Coronary artery (tissue), 2 donors: ENCODE measurements around the gene TMC7.
"Not testable (repeated sequence)": the region's sequence is repeated elsewhere in the genome, so short reads cannot be mapped to it uniquely, and the experiment has no call there.

Experiments
- DNase-seq: peaks from one replicate; pipeline ENCODE4 v3.0.0-alpha.2; 2017; ENCODE audit warnings: low spot score
- H3K27ac ChIP-seq, 2 donors: fragments of 200-600 bp; sonication (generic); one replicate each; pipeline ENCODE4 v1.5.1; 2016 to 2019
- H3K4me3 ChIP-seq: fragments of 200-600 bp; sonication (generic); 2 replicates; pipeline ENCODE4 v1.5.1; 2016; ENCODE audit warnings: mild to moderate bottlenecking, moderate library complexity
- CTCF ChIP-seq: fragments of 200-600 bp; sonication (generic); IDR thresholded peaks from one replicate; pipeline ENCODE4 v1.5.1; 2019; ENCODE audit warnings: antibody characterized with exemption

Gene TMC7

GRCh38 chr16:18979936-18980335, 3.8 kb upstream of the TMC7 start:
- no peak for DNase-seq

DNA sequence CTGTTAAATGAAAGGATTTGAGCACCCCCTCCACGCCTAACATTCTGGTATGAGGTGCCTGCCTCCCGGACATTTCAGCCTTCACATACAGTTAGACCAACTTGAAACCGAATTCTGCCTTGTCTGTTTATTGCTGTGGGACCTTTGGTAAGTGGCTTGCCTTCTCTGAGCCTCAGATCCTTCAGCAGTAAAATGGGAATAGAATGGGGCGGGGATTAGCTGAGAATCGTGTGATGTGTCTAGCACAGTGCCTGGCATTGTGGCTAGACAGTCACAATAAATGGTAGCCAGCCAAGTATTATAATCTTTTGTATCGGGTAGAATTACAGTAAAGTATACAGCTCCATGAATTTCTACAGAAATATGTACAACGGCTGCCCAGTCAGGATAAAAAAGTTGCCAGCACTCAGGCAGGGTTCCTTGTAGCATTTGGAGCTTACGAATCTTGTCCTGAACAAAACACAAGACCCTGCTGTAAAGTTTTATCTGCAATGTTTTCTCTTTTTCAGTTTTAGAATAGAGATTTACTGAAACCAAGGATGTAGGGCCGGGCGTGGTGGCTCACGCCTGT, 786 bp downstream of the TMC7 start:
- Histone ChIP-seq H3K4me3 (peak overlapping the region; percentile 72), H3K27ac (peak overlapping the region in 1 of 2 donors; percentile 68)
- TF ChIP-seq CTCF: no peak
- DNase-seq: no peak

More at GRCh38 chr16:18979936-18980335, 3.8 kb upstream of the TMC7 start:
- H3K4me3 ChIP-seq: no peak overlapping the region
- no peak overlapping the region for H3K27ac ChIP-seq
- TF ChIP-seq CTCF: no peak

DNA sequence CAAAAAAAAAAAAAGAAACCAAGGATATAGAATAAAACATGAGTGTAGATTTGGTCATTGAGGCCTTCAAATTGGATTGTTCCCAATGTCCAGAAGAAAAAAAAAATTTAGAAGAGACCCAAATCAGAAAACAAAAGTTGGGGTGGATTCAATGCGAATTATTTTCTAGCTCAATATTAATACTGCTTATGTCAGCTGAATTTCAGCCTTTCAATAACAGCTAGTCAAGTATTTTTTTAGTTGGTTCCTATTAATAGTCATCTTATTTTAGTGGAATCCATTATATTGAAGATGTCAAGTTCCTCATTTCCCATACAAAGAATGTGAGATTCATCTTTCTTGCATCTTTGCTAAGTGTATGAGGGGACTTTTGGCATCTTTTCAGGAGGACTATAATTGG, 1.5 kb downstream of the TMC7 start:
- not testable (repeated sequence) for H3K27ac ChIP-seq, H3K4me3 ChIP-seq, DNase-seq

GRCh38 chr16:18991731-18992130, 8.0 kb downstream of the TMC7 start:
- DNase-seq, H3K4me3 ChIP-seq, H3K27ac ChIP-seq: not testable (repeated sequence)

DNA sequence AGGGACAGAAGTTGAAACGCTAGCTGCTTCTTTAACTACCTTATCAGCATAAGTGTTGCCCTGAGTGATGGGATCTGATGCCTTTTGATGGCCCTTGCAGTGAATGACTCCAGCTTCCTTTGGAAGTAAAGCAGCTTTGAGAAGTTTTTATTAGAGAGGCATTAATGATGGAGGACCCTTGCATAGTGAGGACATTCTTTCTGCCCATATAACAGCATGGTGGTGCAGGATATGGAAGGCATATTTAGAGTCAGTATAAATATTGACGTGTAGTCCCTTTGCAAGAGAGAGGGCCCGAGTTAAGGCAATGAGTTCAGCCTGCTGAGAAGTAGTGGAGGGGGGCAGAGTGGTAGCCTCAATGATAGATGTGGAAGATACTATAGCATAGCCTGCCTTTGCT, 9.8 kb downstream of the TMC7 start:
- not testable (repeated sequence) for H3K4me3 ChIP-seq, DNase-seq, H3K27ac ChIP-seq

DNA sequence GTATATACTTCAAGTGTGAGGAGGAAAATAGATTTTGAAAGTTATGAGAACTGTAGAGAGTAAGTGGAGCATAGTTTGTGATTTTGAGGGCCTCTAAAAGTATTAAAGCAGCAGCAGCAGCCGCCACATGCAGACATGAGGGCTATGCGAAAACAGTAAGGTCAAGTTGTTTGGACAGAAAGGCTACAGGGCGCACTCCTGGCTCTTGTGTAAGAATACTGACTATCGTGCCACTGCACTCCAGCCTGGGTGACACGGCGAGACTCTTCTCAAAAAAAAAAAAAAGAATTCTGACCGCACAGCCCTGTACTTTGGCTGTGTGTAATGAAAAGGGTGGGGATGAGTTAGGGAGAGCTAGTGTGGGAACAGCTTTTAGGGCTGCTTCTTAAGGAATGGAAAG, 10.4 kb downstream of the TMC7 start:
- not testable (repeated sequence) for DNase-seq, H3K4me3 ChIP-seq, H3K27ac ChIP-seq

- not testable (repeated sequence) for H3K27ac ChIP-seq, H3K4me3 ChIP-seq, DNase-seq
Observed at GRCh38 chr16:18995406-18995805, 11.7 kb downstream of the TMC7 start.

GRCh38 chr16:18996536-18996935, 12.8 kb downstream of the TMC7 start:
- not testable (repeated sequence) for DNase-seq, H3K4me3 ChIP-seq, H3K27ac ChIP-seq

DNA sequence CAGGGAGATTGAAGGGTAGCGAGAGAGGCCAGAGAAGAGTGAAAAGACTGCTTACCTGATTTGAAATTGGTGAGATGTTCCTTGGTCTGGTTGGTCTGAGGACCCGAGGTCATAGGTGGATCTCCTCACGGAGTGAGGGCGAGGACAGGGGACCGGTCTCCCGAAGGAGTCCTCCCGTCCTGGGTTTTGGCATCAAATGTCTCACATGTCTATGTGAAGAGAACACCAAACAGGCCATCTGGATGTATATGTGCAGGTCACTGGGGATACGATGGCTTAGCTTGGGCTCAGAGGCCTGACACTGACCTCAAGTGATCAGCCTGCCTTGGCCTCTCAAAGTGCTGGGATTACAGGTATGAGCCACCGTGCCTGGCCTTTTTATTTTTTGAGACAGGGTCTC, 13.3 kb downstream of the TMC7 start:
- H3K27ac ChIP-seq, DNase-seq, H3K4me3 ChIP-seq: not testable (repeated sequence)

DNA sequence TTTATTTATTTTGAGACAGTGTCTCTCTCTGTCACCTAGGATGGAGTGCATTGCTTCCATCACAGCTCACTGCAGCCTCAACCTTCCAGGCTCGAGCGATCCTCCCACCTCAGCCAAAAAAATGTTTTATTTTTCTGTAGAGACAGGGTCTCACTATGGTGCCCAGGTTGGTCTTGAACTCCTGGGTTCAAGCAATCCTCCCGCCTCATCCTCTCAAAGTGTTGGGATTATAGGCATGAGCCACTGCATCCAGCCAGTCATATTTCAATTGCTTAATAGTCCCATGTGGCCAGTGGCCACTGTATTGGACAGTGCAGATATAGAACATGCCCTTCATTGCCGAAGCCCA, 15.3 kb downstream of the TMC7 start:
- no peak overlapping the region for H3K4me3 ChIP-seq
- TF ChIP-seq CTCF: no peak
- no peak for DNase-seq
- H3K27ac ChIP-seq: peak overlapping the region in 1 of 2 donors; percentile 35

DNA sequence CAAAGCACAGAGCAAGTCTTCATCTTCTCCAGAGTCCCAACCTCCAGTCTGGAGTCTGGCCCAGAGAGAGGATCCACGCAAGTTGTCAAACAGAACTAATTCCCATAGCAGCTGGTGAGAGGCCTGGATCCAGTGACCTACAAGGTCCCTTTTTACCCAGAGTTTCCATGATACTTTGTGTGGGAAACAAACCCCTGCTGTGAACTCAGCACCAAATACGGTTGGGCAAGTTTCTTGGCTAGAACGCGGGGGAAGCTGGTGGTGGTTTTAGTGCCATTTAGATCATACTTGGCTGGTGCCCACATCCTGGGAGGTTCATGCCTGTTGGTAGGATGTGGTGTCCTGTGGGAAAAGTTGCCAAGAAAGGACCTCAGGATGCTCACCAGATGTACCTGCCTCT, 18.1 kb downstream of the TMC7 start:
- Histone ChIP-seq H3K27ac (peak overlapping the region in 1 of 2 donors; percentile 33), H3K4me3 (no peak overlapping the region)
- no peak for TF ChIP-seq CTCF
- DNase-seq: no peak
